Small intestine (tissue), 7 donors: ENCODE measurements around the gene GLI3. TPM values are rescaled to one million over a fixed set of nuclear protein-coding genes. Genes with fewer than 3 reads are reported as not detected.

Experiments
- DNase-seq, 2 donors: peaks; one replicate each; pipeline versions ENCODE4 v3.0.0 to v3.0.0-alpha.2; 2013
- FAIRE-seq: peaks from 2 replicates; lab custom pipeline; 2012; peaks lifted over from hg19 to GRCh38; lab: Jason Lieb, UNC
- H3K27ac ChIP-seq, 3 donors: one replicate each; pipeline ENCODE4 v1.5.1; 2013; ENCODE audit warnings: low read length in 2 of 3, mild to moderate bottlenecking in 2 of 3, control low read depth in 1 of 3, inconsistent platforms in 1 of 3, low read depth in 1 of 3, moderate library complexity in 1 of 3
- H3K27me3 ChIP-seq, 3 donors: one replicate each; pipeline ENCODE4 v1.6.1; 2013; ENCODE audit warnings: low read length in 3 of 3, inconsistent platforms in 1 of 3; ENCODE audit not compliant: control insufficient read depth in 3 of 3, insufficient read depth in 3 of 3
- H3K36me3 ChIP-seq, 3 donors: one replicate each; pipeline ENCODE4 v1.6.1; 2013; ENCODE audit warnings: low read length in 3 of 3, inconsistent platforms in 1 of 3, low read depth in 1 of 3, mild to moderate bottlenecking in 1 of 3, moderate library complexity in 1 of 3; ENCODE audit not compliant: control insufficient read depth in 3 of 3, insufficient read depth in 2 of 3
- H3K4me1 ChIP-seq, 3 donors: one replicate each; pipeline ENCODE4 v1.6.1; 2013; ENCODE audit warnings: low read length in 2 of 3, inconsistent platforms in 1 of 3, low read depth in 1 of 3, mild to moderate bottlenecking in 1 of 3, moderate library complexity in 1 of 3; ENCODE audit not compliant: control insufficient read depth in 3 of 3, insufficient read depth in 2 of 3
- H3K4me3 ChIP-seq, 3 donors: one replicate each; pipeline ENCODE4 v1.5.1; 2013; ENCODE audit warnings: low read length in 3 of 3, control low read depth in 1 of 3, inconsistent platforms in 1 of 3, low read depth in 1 of 3, mild to moderate bottlenecking in 1 of 3, moderate library complexity in 1 of 3
- H3K9me3 ChIP-seq, 2 donors: one replicate each; pipeline ENCODE4 v1.6.1; 2013; ENCODE audit warnings: low read depth in 1 of 2, low read length in 1 of 2; ENCODE audit not compliant: control insufficient read depth in 2 of 2, insufficient read depth in 1 of 2
- WGBS, 3 donors: extraction: QIAGEN DNeasy Blood & Tissue Kit; methylation state at CpG; one replicate each; pipeline ENCODE4 v1.1.7; 2013; 5-methylcytosine and 5-hydroxymethylcytosine counted together
- polyA plus RNA-seq, 4 donors: library from polyadenylated mRNA; stranded (reverse) in 3 of 4; unstranded in 1 of 4; fragments of 200-250 nt in 3 of 4; fragments of 120-200 nt in 1 of 4; gene quantifications; one replicate each; pipeline versions ENCODE4 v1.2.1 to v1.2.3, GENCODE V29; 2013
- donor health status: healthy with polysubstance abuse.
- donor health status: control.
- donor health status: control.
- donor health status: Bipolar disorder and iron deficiency.
- donor health status: healthy.

The GLI3 gene
- polyA plus RNA-seq, 4 donors: 0.54 to 2.7 (median 1.8) TPM; not detected in 1

- Histone ChIP-seq H3K4me3 (no peak overlapping the region), H3K27me3 (no peaks in the 10 kb centered on the region), H3K4me1 (no peaks in the 10 kb centered on the region), H3K9me3 (no peaks in the 10 kb centered on the region), H3K36me3 (no peaks in the 10 kb centered on the region), H3K27ac (no peak overlapping the region)
- FAIRE-seq (no peak), DNase-seq (no peak)
- 58 to 66% (median 60%) methylated on average over 5 of the region's 5 CpGs for WGBS, 3 donors
Observed at GRCh38 chr7:42186151-42186550, 50.9 kb downstream of the GLI3 start.

GRCh38 chr7:42185726-42186125, 51.3 kb downstream of the GLI3 start:
- FAIRE-seq (no peak), DNase-seq (no peak)
- WGBS, 3 donors: 79 to 83% (median 79%) methylated on average over 4 of the region's 4 CpGs
- no peaks in the 10 kb centered on the region for H3K9me3 ChIP-seq
- no peak overlapping the region for H3K4me3 ChIP-seq
- no peaks in the 10 kb centered on the region for H3K27me3 ChIP-seq
- H3K36me3 ChIP-seq: no peaks in the 10 kb centered on the region
- no peak overlapping the region for H3K27ac ChIP-seq
- no peaks in the 10 kb centered on the region for H3K4me1 ChIP-seq

GRCh38 chr7:42183547-42183946, 53.5 kb downstream of the GLI3 start:
- WGBS, 3 donors: 83 to 87% (median 83%) methylated on average over 6 of the region's 6 CpGs
- Histone ChIP-seq H3K9me3 (no peaks in the 10 kb centered on the region), H3K4me3 (no peak overlapping the region), H3K27me3 (no peaks in the 10 kb centered on the region), H3K4me1 (peaks cover 0 to 7% (median 0%) of the 10 kb centered on the region in 3 donors), H3K27ac (no peak overlapping the region), H3K36me3 (no peaks in the 10 kb centered on the region)
- no peak for DNase-seq
- no peak for FAIRE-seq

- Histone ChIP-seq H3K27ac (no peak overlapping the region), H3K36me3 (peaks cover 0 to 2% (median 0%) of the 10 kb centered on the region in 3 donors), H3K27me3 (no peaks in the 10 kb centered on the region), H3K4me3 (no peak overlapping the region), H3K4me1 (peaks cover 0 to 7% (median 0%) of the 10 kb centered on the region in 3 donors), H3K9me3 (no peaks in the 10 kb centered on the region)
- DNase-seq: no peak
- 72 to 86% (median 75%) methylated on average over 4 of the region's 4 CpGs for WGBS, 3 donors
- FAIRE-seq: no peak
Observed at GRCh38 chr7:42181566-42181965, 55.4 kb downstream of the GLI3 start.

GRCh38 chr7:42180806-42181205, 56.2 kb downstream of the GLI3 start:
- Histone ChIP-seq H3K4me1 (peaks cover 0 to 7% (median 0%) of the 10 kb centered on the region in 3 donors), H3K27me3 (no peaks in the 10 kb centered on the region), H3K4me3 (no peak overlapping the region), H3K9me3 (no peaks in the 10 kb centered on the region), H3K27ac (no peak overlapping the region), H3K36me3 (peaks cover 0 to 2% (median 0%) of the 10 kb centered on the region in 3 donors)
- FAIRE-seq (no peak), DNase-seq (no peak)
- WGBS, 3 donors: 57 to 90% (median 86%) methylated on average over 2 of the region's 2 CpGs

- no peak for FAIRE-seq
- WGBS, 3 donors: 76 to 85% (median 82%) methylated on average over 3 of the region's 3 CpGs
Observed at GRCh38 chr7:42176724-42177101, 60.3 kb downstream of the GLI3 start.

GRCh38 chr7:42175834-42176723, 60.9 kb downstream of the GLI3 start:
- Histone ChIP-seq H3K4me1 (peaks cover 0 to 24% (median 0%) of the 10 kb centered on the region in 3 donors), H3K4me3 (no peak overlapping the region), H3K27me3 (no peaks in the 10 kb centered on the region), H3K36me3 (peaks cover 0 to 2% (median 0%) of the 10 kb centered on the region in 3 donors), H3K9me3 (no peaks in the 10 kb centered on the region), H3K27ac (no peak overlapping the region)
- WGBS, 3 donors: 77 to 89% (median 86%) methylated on average over 4 of the region's 4 CpGs
- no peak for DNase-seq
- no peak for FAIRE-seq

More at GRCh38 chr7:42176724-42177101, 60.3 kb downstream of the GLI3 start:
- peaks cover 0 to 2% (median 0%) of the 10 kb centered on the region in 3 donors for H3K36me3 ChIP-seq
- peaks cover 0 to 24% (median 0%) of the 10 kb centered on the region in 3 donors for H3K4me1 ChIP-seq
- H3K9me3 ChIP-seq: no peaks in the 10 kb centered on the region
- no peak for DNase-seq
- H3K27ac ChIP-seq: no peak overlapping the region
- H3K27me3 ChIP-seq: no peaks in the 10 kb centered on the region
- no peak overlapping the region for H3K4me3 ChIP-seq

GRCh38 chr7:42174391-42174912, 62.6 kb downstream of the GLI3 start:
- Histone ChIP-seq H3K27ac (peak overlapping the region in 2 of 3 donors; percentile 3 to 53), H3K36me3 (peaks cover 0 to 2% (median 0%) of the 10 kb centered on the region in 3 donors), H3K4me3 (no peak overlapping the region), H3K4me1 (peaks cover 0 to 20% (median 0%) of the 10 kb centered on the region in 3 donors), H3K9me3 (no peaks in the 10 kb centered on the region), H3K27me3 (no peaks in the 10 kb centered on the region)
- WGBS, 3 donors: 33 to 52% (median 44%) methylated on average over 20 of the region's 20 CpGs
- FAIRE-seq: no peak
- peak in 1 of 2 donors; percentile 86 for DNase-seq
